Midbrain (tissue), 1 donor: ENCODE results near the gene ANKRD9.

Source experiments
- DNase-seq: peaks from one replicate; lab custom pipeline; 2025; lab: John Stamatoyannopoulos, UW

Gene ANKRD9

DNA sequence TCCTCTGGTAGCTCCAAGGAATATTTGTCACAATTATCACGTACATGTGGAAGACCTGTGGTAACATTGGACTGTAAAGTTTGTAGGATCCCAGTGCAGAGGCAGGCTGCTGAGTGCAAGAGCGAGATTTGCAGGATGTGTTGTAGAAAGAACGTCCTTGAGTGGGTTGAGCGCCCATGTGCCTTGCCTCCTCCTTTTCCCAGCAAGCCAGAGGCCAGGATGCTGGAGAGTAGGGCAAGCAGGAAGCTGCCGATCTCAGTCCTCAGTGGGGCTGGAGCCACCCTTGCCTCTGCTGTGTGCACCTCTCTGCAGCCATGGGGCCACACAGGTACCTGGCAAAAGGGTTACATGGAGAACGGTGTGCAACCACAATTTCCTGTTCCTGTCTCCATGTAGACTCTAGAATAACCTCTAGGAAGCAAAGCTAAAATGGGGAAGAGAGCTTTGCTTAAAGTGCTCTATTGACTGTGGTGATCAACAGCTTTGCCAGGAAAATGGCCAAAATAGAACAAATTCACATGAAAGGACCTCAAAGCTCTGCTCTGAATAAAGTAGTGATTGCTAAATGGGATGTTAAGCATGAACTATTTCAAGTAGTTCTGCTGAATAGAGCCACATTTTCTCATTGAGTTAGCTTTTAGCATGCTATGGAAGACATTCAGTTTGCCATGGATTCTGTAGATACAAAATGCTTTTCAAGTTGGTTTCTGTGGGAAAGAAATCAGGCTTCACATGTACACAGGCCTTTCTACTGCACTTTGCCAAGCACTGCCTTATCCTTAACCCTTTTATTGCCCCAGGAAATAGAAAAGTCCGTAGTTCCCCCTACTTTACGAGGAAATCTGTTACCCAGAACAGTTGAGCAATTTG lies 37.4 kb downstream of the ANKRD9 start:
- DNase-seq: peak; percentile 32

DNA sequence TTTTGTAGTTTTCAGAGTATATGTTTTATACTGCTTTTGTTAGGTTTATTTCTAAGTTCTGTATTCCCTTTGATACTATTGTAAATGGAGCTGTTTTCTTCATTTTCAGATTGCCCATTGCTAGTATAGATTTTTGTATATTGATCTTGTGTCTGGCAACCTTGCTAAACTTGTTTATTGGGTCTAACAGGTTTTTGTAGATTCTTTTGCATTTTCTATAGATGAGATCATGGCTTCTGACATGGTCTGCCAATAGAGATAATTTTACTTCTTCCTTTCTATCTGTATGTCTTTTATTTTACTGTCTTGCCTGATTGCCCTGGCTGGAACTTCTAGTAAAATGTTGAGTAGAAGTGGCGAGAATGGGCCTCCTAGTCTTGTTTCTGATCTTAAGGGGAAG lies 40.3 kb downstream of the ANKRD9 start:
- no peak for DNase-seq

DNA sequence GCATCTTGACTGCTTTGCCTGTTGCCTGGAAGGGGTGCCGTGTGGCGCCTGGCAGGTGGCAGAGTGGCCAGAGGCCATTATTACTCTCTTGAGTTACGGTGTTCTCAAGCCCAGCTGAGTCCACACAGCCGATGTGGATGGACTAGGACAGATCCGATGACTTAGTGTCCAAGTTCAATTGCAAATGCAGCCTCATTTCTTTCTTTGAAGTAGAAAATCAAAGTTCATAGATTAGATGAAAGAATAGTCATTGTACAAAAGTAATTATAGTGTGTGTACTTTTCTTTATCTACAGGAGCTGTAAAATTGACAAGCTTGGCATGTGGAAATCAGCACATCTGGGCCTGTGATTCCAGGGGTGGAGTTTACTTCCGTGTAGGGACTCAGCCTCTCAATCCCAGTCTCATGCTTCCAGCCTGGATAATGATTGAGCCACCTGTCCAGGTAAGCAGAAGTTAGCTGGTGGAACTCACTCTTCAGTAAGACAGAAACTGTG lies 44.7 kb downstream of the ANKRD9 start:
- no peak for DNase-seq

DNA sequence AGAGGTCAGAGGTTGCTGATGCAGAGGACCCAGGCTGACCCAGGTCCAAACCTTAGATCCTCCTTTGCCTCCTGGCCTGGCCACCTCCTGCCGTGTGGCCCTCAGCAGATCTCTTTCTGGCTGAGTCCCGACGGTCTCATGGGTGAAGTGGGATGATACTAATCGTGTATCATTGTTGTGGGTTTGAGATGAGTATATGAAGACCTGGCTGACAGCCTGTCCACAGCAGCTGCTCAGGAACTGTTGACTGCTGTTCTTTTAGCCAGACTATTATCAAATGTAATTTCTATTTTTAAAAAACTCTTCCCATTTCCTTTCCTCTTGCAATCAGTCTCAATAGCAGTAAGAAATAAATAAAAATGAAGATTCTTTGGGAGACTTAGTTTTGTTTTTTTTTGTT lies 45.6 kb downstream of the ANKRD9 start:
- DNase-seq: no peak

DNA sequence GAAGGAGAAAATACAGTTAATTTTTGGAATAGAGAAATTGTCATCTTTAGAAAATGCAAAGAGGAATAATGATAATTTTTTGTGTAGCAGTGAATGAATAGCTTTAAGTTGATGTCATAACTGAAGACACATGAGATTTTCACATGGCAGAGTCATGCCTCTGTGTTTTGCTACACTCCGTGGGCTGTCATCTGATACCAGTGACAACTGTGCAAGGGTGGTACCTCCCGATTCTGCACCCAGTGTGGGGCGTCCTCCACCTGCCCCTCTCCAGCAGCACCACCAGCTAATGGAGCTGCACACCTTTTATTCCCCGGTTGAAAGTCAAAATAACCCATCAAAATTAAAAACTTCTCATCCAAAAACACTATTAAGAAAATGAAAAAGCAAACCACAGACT lies 47.2 kb downstream of the ANKRD9 start:
- DNase-seq: no peak

DNA sequence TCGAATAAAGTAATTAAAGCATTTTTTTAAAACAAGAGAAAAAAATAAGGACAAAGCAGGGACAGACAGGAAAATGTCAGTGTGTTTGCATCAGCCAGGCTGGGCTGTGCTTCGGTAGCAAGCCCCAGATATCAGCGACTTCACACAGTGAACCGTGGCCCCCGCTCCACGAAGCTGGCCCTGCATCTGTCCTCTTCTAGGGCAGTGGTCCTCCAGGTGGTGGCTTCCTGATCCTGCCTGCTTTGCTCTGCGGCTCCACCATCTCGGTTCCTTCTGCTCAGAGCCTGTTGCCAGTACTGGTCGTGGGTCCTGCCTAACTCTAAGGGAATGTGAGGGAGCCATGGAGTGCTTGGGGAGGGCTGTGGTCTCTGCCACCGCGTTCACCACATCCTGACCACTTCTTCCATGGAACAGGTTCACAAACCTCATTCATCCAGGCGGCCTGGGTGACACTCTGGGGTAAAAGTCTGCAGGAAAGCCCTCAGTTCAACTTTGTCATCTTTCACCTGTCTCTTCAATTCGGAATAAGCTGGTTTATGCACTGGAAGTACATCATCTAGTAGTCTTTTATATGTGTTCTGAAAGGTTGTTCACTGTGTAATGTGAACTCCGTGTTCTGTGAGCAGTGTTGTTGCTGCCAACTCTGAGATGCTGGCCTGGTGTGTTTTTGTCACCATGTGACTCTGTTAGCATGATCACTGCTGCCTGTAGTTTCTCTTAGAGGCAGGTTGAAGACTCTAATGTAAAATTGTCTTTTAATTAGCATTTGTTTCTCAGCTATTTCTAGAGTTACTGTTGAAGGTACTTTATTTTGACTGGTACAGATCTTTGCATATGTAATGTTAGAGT lies 47.9 kb downstream of the ANKRD9 start:
- DNase-seq: no peak

DNA sequence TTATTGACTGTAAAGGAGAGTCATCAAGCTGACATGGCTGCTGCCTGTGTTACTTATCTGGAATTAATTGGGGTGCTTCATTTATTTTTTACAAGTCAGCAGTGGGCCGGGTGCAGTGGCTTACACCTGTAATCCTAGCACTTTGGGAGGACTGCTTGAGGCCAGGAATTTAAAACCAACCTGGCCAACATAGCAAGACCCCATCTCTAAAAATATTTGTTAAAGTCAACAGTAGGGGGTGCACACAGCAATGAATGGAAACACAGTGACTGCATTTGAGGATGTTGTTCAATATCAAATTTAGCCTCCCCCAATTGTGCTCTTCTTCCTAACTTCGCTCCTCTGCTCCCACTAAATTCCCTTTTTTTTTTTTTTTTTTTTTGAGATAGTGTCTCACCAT lies 52.1 kb downstream of the ANKRD9 start:
- no peak for DNase-seq

DNA sequence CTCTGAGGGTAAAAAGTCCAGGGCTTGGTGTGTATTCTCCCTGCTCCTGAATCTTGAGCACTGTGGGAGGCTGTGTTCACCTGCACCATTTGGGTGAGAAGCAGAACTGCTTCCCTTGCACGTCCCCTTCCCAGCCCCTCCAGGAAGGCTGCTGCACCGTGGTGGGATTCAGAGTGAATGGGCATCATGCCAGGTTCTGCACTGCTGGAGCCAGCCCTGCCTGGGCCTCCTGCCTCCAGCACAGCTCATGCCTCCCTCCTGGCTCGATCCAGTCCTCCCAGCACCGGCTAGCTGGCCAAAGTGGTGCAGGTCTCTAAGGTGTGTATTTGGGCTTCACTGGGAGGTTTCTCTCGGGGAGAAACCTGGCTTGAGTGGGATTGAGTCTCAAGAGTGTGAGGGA lies 54.9 kb downstream of the ANKRD9 start:
- no peak for DNase-seq

GRCh38 chr14:102452302-102452701 lies 57.3 kb downstream of the ANKRD9 start:
- no peak for DNase-seq
